Pancreas (tissue), 10 donors: Measurements from ENCODE around the gene SRSF9. TPM values are rescaled to one million over a fixed set of nuclear protein-coding genes. Genes with fewer than 3 reads are reported as not detected.
A peak's percentile ranks its signal among the peaks of the same experiment; 100 is the strongest.
"Not testable (repeated sequence)": the region's sequence is repeated elsewhere in the genome, so short reads cannot be mapped to it uniquely, and the experiment has no call there.

ENCODE experiments used
- ATAC-seq, 4 donors: fragments of 200-7000 bp; cut with Tn5 transposase; one replicate each; pipeline versions ENCODE4 v1.8.0 to v1.9.1; 2020; ENCODE audit warnings: mild to moderate bottlenecking in 4 of 4, moderate library complexity in 4 of 4
- DNase-seq, 6 donors: peaks; one replicate each; pipeline ENCODE4 v3.0.0-alpha.2; 2020
- FAIRE-seq: peaks from 2 replicates; lab custom pipeline; 2012; peaks lifted over from hg19 to GRCh38; lab: Jason Lieb, UNC
- H3K27ac ChIP-seq, 4 donors: fragments of 200-600 bp; sonication (generic); 1 replicate in 3 of 4; 2 replicates in 1 of 4; pipeline versions ENCODE4 v1.5.0 to v1.8.0; 2020
- H3K27me3 ChIP-seq, 4 donors: fragments of 200-600 bp; one replicate each; pipeline ENCODE4 v1.8.0; 2021
- H3K36me3 ChIP-seq, 3 donors: fragments of 200-600 bp; sonication (generic) in 1 of 3; one replicate each; pipeline versions ENCODE4 v1.5.0 to v1.8.0; 2020 to 2021
- H3K4me1 ChIP-seq, 3 donors: fragments of 200-600 bp; one replicate each; pipeline ENCODE4 v1.8.0; 2021
- H3K4me3 ChIP-seq, 4 donors: fragments of 200-600 bp; sonication (generic) in 2 of 4; one replicate each; pipeline versions ENCODE4 v1.5.0 to v1.8.0; 2020 to 2021
- H3K9me3 ChIP-seq, 4 donors: fragments of 200-600 bp; one replicate each; pipeline ENCODE4 v1.8.0; 2021
- WGBS, 2 donors: extraction: QIAGEN DNeasy Blood & Tissue Kit; methylation state at CpG; one replicate each; pipeline ENCODE4 v1.1.7; 2013; 5-methylcytosine and 5-hydroxymethylcytosine counted together
- intact Hi-C, 3 donors: fragments of 100-400 bp; cut with DNase I; formaldehyde crosslinking; loops; one replicate each; pipeline versions ENCODE4 v1.11.1 to v1.14.2; 2022
- polyA plus RNA-seq, 2 donors: library from polyadenylated mRNA; stranded (reverse); fragments of 200-250 nt; gene quantifications; one replicate each; pipeline ENCODE4 v1.2.3, GENCODE V29; 2013
- total RNA-seq, 6 donors: library from RNA; stranded (reverse); fragmentation: NEBNext Ultra II Directional in 4 of 6; extraction: Animal tissue kit (Norgen Biotek cat#: 25700) in 4 of 6; gene quantifications; one replicate each; pipeline versions ENCODE4 v1.2.1 to v1.2.4, GENCODE V29; 2021 to 2023
- TF ChIP-seq, protein P1 (sequence below), 4 donors: fragments of 200-600 bp; sonication (generic) in 3 of 4; IDR thresholded peaks; one replicate each; pipeline versions ENCODE4 v1.5.0 to v1.8.0; 2021; ENCODE audit warnings: antibody characterized with exemption in 4 of 4
- donor health status: healthy with polysubstance abuse.
- donor health status: DM: no; HTN: no; CAD: no; lungs with moderate emphysema.
- donor health status: DM: no; HTN: no; CAD: no.
- donor health status: control.
- donor health status: control.
- donor health status: Bipolar disorder and iron deficiency.
- donor health status: DM: yes; HTN: yes; CAD: no.
- donor health status: DM: no; HTN: no; CAD: no.
- donor health status: DM: no; HTN: no; CAD: no.
- donor health status: DM: yes; HTN: yes; CAD: no.

SRSF9 gene
- total and polyA plus RNA-seq, 8 donors, result 50.9 to 103 (median 79.5) TPM

DNA sequence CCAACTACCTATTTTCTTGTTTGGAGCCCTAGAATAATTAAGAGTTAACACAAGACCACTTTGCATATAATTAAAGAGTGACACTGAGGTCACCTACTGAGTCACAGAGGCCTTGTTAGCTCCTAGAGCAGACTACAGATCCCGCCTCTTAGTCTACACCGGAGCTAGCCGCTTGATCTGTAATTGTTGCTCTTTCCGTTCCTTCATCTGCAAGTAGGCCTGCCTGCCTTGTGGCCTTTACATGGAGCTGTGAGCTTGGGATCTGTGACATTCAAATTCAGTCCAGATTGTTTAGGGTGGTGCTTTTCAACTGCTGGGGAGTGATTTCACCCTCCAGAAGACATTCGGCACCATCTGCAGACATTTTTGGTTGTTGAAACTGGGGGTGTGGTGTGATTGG is 20.8 kb upstream of the SRSF9 start:
- Histone ChIP-seq H3K4me3 (no peak overlapping the region), H3K36me3 (no peaks in the 10 kb centered on the region), H3K27me3 (no peaks in the 10 kb centered on the region), H3K27ac (peak overlapping the region in 1 of 4 donors; percentile 10), H3K4me1 (peaks cover 3 to 12% (median 6%) of the 10 kb centered on the region in 3 donors), H3K9me3 (no peaks in the 10 kb centered on the region)
- 90 to 91% methylated on average over 5 of the region's 5 CpGs for WGBS, 2 donors
- DNase-seq, result no peak
- ATAC-seq, result no peak
- intact Hi-C loops, result no loop called here
- no peak for FAIRE-seq
- TF ChIP-seq, protein P1, sequence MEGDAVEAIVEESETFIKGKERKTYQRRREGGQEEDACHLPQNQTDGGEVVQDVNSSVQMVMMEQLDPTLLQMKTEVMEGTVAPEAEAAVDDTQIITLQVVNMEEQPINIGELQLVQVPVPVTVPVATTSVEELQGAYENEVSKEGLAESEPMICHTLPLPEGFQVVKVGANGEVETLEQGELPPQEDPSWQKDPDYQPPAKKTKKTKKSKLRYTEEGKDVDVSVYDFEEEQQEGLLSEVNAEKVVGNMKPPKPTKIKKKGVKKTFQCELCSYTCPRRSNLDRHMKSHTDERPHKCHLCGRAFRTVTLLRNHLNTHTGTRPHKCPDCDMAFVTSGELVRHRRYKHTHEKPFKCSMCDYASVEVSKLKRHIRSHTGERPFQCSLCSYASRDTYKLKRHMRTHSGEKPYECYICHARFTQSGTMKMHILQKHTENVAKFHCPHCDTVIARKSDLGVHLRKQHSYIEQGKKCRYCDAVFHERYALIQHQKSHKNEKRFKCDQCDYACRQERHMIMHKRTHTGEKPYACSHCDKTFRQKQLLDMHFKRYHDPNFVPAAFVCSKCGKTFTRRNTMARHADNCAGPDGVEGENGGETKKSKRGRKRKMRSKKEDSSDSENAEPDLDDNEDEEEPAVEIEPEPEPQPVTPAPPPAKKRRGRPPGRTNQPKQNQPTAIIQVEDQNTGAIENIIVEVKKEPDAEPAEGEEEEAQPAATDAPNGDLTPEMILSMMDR (IDR thresholded peaks at IDR 0.05), result no peak

DNA sequence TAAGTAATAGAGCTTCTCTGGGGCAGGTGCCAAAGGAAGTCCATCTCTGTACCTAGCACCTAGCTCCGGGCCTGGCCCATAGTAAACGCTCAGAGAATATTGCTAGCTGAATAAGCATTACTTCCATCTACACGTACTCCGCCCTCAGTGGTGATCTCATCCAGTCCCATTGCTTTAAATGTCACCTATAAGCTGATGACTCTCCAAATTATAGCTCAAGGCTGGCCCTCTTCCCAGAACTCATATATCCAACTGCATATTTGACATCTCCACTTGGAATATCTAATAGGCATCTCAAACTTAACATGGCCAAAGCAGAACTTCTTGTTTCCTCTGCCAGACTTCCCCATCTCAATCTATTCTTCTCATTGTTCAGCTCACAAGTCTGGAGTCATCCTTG is 19.5 kb upstream of the SRSF9 start:
- Histone ChIP-seq H3K27me3 (no peaks in the 10 kb centered on the region), H3K4me3 (no peak overlapping the region), H3K4me1 (peaks cover 0 to 12% (median 3%) of the 10 kb centered on the region in 3 donors), H3K9me3 (no peaks in the 10 kb centered on the region), H3K27ac (no peak overlapping the region), H3K36me3 (no peaks in the 10 kb centered on the region)
- ATAC-seq (no peak), FAIRE-seq (no peak), DNase-seq (no peak)
- TF ChIP-seq, protein P1 (IDR thresholded peaks at IDR 0.05), result no peak
- 97% methylated on average over 4 of the region's 4 CpGs for WGBS, 2 donors
- intact Hi-C loops, result no loop called here

DNA sequence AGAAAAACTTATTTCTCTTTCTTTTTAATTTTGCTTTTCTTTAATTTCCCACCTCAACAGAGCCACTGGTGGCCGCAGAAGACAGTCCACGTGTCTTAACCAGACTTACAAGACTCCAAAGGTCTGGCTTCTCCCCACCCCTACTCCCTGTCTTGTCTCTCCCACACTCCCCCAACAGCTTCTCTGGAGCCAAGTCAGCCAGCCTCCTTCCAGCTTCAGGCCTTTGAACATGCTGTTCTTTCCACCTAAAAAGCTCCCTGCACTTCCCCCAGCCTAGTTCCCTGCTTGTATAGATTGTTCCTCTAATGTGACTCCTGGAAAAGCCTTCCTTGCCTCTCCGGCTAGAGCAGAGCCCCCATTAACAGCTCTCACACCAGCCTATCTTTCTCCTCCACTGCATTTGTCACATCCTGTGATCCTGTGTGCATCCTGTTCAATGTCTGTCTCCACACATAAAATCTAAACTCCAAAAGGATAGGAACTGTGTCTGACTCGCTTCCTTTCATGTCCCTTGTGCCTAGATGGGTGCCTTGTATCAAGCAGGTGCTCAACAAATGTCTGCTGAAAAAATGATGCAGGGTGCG is 18.6 kb upstream of the SRSF9 start:
- Histone ChIP-seq H3K9me3 (no peaks in the 10 kb centered on the region), H3K27ac (peak overlapping the region; percentile 20 to 85 (median 33)), H3K4me1 (peaks cover 0 to 12% (median 3%) of the 10 kb centered on the region in 3 donors), H3K4me3 (no peak overlapping the region), H3K36me3 (no peaks in the 10 kb centered on the region), H3K27me3 (no peaks in the 10 kb centered on the region)
- FAIRE-seq (no peak), ATAC-seq (peak in 3 of 4 donors; percentile 22 to 56 (median 34)), DNase-seq (peak in 1 of 6 donors; percentile 8)
- 58 to 64% methylated on average over 5 of the region's 5 CpGs for WGBS, 2 donors
- TF ChIP-seq, protein P1 (IDR thresholded peaks at IDR 0.05), result no peak
- intact Hi-C loops, result no loop called here

DNA sequence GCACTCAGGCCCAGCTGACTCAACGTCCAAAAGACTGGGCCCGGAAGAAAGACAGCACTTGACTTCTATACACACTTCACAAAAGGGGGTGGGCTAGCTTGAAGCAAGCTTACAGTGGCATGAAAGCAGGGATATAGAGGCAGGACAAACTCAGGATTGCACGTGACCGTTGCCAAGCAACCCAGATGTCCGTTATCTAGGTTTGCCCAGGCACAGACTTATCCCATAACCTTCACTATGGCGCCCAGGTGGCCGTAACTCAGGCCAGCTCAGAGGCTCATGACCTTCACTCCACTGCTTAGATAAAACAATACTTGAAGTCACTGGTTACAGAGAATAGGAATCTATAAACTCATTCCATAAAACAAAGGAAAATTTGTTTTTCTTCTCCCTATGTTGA is 18.0 kb upstream of the SRSF9 start:
- H3K36me3 ChIP-seq, intact Hi-C loops, H3K27me3 ChIP-seq, H3K4me3 ChIP-seq, FAIRE-seq, H3K9me3 ChIP-seq: not testable (repeated sequence)
- Histone ChIP-seq H3K4me1 (peaks cover 0 to 12% (median 3%) of the 10 kb centered on the region in 3 donors), H3K27ac (peak overlapping the region in 2 of 4 donors; percentile 39 to 85)
- DNase-seq (peak in 5 of 6 donors; percentile 49 to 85 (median 73)), ATAC-seq (peak; percentile 59 to 84 (median 78))
- WGBS, 2 donors, result 39 to 49% methylated on average over 7 of the region's 7 CpGs

DNA sequence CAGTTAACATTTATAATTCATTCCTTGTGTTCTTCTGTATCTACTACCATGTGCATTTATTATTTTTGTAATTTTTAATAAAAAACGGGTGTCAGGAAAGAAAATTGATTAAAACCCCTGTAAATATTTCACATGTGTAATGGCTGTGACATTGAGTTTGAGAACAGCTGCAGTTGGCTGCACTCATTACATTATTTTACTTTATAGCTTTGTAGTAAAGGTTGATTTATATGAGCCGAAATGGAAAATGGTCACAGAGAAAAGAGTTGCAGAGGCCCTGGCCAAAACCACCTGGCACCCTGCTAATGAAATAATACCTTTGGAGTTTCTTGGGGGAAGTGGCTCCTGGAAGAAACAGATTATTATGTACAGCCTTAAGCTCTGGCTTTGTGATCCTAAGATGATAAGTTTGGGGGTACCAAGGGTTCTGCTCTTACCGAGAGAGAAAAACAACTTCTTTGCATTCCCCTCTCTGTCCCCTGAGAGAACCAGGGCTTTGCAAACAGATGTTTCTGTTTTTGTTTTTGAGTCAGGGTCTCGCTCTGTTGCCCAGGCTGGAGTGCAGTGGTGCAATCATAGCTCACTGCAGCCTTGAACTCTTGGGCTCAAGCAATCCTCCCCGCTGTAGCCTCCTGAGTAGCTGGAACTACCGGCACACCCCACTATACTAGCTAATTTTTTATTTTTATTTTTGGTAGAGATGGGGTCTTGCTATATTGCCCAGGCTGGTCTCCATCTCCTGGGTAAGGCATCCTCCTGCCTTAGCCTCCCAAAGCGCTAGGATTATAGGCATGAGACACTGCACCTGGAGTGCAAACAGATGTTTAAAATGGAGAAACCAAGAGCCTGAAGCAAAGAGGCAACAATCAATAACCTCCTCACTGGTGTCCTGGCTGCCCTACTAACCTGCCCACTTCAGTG is 16.7 kb upstream of the SRSF9 start:
- no peak for FAIRE-seq
- intact Hi-C loops, result no loop called here
- no peaks in the 10 kb centered on the region for H3K27me3 ChIP-seq
- H3K4me1 ChIP-seq, result peaks cover 0 to 8% (median 3%) of the 10 kb centered on the region in 3 donors
- ATAC-seq, result no peak
- no peak for DNase-seq
- H3K9me3 ChIP-seq, result no peaks in the 10 kb centered on the region
- TF ChIP-seq, protein P1 (IDR thresholded peaks at IDR 0.05), result no peak
- no peaks in the 10 kb centered on the region for H3K36me3 ChIP-seq
- 82 to 88% methylated on average over 7 of the region's 7 CpGs for WGBS, 2 donors
- H3K27ac ChIP-seq, result no peak overlapping the region
- no peak overlapping the region for H3K4me3 ChIP-seq
